BJ (cell line): ENCODE measurements around the gene POLD3. TPM values are rescaled to one million over a fixed set of nuclear protein-coding genes. Genes with fewer than 3 reads are reported as not detected.

Experiments used
- CTCF ChIA-PET: fragments of 350-600 bp; formaldehyde crosslinking; extraction: SDS; loops from one replicate; lab custom pipeline; 2021; ENCODE audit warnings: antibody characterized with exemption, inconsistent platforms; lab: Yijun Ruan, JAX
- POLR2A ChIA-PET: fragments of 300-600 bp; sonication (Branson Sonifier 250); formaldehyde crosslinking; extraction: SDS; loops from one replicate; lab custom pipeline; 2021; ENCODE audit warnings: antibody characterized with exemption; lab: Charles Lee
- DNase-seq: peaks from one replicate; pipeline ENCODE4 v3.0.0-alpha.2; 2011; ENCODE audit warnings: low read depth
- H3K27me3 ChIP-seq: 2 replicates; pipeline ENCODE4 v1.6.0; 2011; ENCODE audit warnings: low read length; ENCODE audit not compliant: control insufficient read depth, insufficient read depth
- H3K36me3 ChIP-seq: 2 replicates; pipeline ENCODE4 v1.5.1; 2011; ENCODE audit warnings: low read length; ENCODE audit not compliant: control insufficient read depth, insufficient read depth
- H3K4me3 ChIP-seq: 2 replicates; pipeline ENCODE4 v1.5.1; 2011; ENCODE audit warnings: low read depth, mild to moderate bottlenecking, control low read depth, low read length
- CTCF ChIP-seq: IDR thresholded peaks from 2 replicates; pipeline ENCODE4 v1.5.1; 2011; ENCODE audit warnings: low read depth, mild to moderate bottlenecking, control low read depth, inconsistent platforms, low read length, moderate library complexity; ENCODE audit not compliant: insufficient read depth
- polyA plus RNA-seq: library from polyadenylated mRNA; depleted of rRNA; stranded (reverse); fragments of >200 nt; gene quantifications from 2 replicates; pipeline ENCODE4 v1.2.3, GENCODE V29; 2011

POLD3 gene
- polyA plus RNA-seq, 1 experiment: 11.4 TPM

- ChIA-PET POLR2A (no interaction called here), CTCF (interaction anchor here (0.9 to 1.5 kb wide), 6 partner anchors 8 to 82 kb away, joined by 3 to 9 read pairs (median 4); no protein-coding TSS in a partner anchor)
- no peak for TF ChIP-seq CTCF
- H3K4me3 ChIP-seq: no peak overlapping the region
- DNase-seq: no peak
- H3K36me3 ChIP-seq: no peaks in the 10 kb centered on the region
- no peaks in the 10 kb centered on the region for H3K27me3 ChIP-seq
Observed at GRCh38 chr11:74684661-74685060, 92.3 kb downstream of the POLD3 start.

GRCh38 chr11:74685338-74685737, 93.0 kb downstream of the POLD3 start:
- POLR2A ChIA-PET: no interaction called here
- no peak for DNase-seq
- CTCF ChIA-PET: interaction anchor here (0.9 to 1.8 kb wide), 7 partner anchors 9 to 82 kb away, joined by 3 to 9 read pairs (median 4); no protein-coding TSS in a partner anchor
- TF ChIP-seq CTCF: no peak
- no peaks in the 10 kb centered on the region for H3K36me3 ChIP-seq
- no peaks in the 10 kb centered on the region for H3K27me3 ChIP-seq
- H3K4me3 ChIP-seq: no peak overlapping the region

GRCh38 chr11:74685905-74686304, 93.5 kb downstream of the POLD3 start:
- ChIA-PET CTCF (interaction anchor here (0.9 to 1.8 kb wide), 6 partner anchors 14 to 75 kb away, joined by 3 to 6 read pairs (median 4); no protein-coding TSS in a partner anchor), POLR2A (no interaction called here)
- no peak for DNase-seq
- no peak overlapping the region for H3K4me3 ChIP-seq
- H3K27me3 ChIP-seq: no peaks in the 10 kb centered on the region
- H3K36me3 ChIP-seq: no peaks in the 10 kb centered on the region
- no peak for TF ChIP-seq CTCF

- ChIA-PET CTCF (interaction anchor here (0.6 to 3.0 kb wide), 7 partner anchors 10 to 54 kb away, joined by 3 to 15 read pairs (median 3); no protein-coding TSS in a partner anchor), POLR2A (no interaction called here)
- Histone ChIP-seq H3K27me3 (no peaks in the 10 kb centered on the region), H3K36me3 (no peaks in the 10 kb centered on the region), H3K4me3 (no peak overlapping the region)
- no peak for DNase-seq
- TF ChIP-seq CTCF: no peak
Observed at GRCh38 chr11:74686792-74687191, 94.4 kb downstream of the POLD3 start.

- POLR2A ChIA-PET: no interaction called here
- DNase-seq: no peak
- Histone ChIP-seq H3K36me3 (no peaks in the 10 kb centered on the region), H3K27me3 (no peaks in the 10 kb centered on the region), H3K4me3 (no peak overlapping the region)
- no peak for TF ChIP-seq CTCF
- CTCF ChIA-PET: interaction anchor here (0.6 to 3.0 kb wide), 5 partner anchors 9 to 54 kb away, joined by 3 to 15 read pairs (median 3); no protein-coding TSS in a partner anchor
Observed at GRCh38 chr11:74687237-74688023, 95.0 kb downstream of the POLD3 start.
